Naive thymus-derived CD4-positive, alpha-beta T cell (primary cell): ENCODE results near the gene SOHLH2. TPM values are rescaled to one million over a fixed set of nuclear protein-coding genes. Genes with fewer than 3 reads are reported as not detected.

Experiments
- ATAC-seq: fragments of 150-1000 bp; cut with Tn5 transposase; 2 replicates; pipeline ENCODE4 v1.10.0; 2021; ENCODE audit warnings: mild to moderate bottlenecking, moderate library complexity
- CTCF ChIA-PET: fragments of 350-600 bp; sonication (Branson Sonifier 250); formaldehyde crosslinking; loops from one replicate; lab custom pipeline; 2021; ENCODE audit warnings: antibody characterized with exemption; lab: Charles Lee
- POLR2A ChIA-PET: fragments of 350-600 bp; sonication (Branson Sonifier 250); formaldehyde crosslinking; loops from one replicate; lab custom pipeline; 2021; ENCODE audit warnings: antibody characterized with exemption, inconsistent platforms; lab: Charles Lee
- DNase-seq, 9 donors: peaks; one replicate each; pipeline versions ENCODE4 v3.0.0 to v3.0.0-alpha.2; 2020 to 2022; ENCODE audit warnings: mixed read lengths in 1 of 9
- H3K27ac ChIP-seq: one replicate; pipeline ENCODE4 v1.7.0; 2013; ENCODE audit warnings: mild to moderate bottlenecking, low read depth, low read length, moderate library complexity
- H3K27me3 ChIP-seq, 2 donors: one replicate each; pipeline ENCODE4 v1.7.0; 2013; ENCODE audit warnings: low read length in 2 of 2, mild to moderate bottlenecking in 2 of 2, moderate library complexity in 2 of 2; ENCODE audit not compliant: control insufficient read depth in 2 of 2, insufficient read depth in 2 of 2
- H3K36me3 ChIP-seq, 3 experiments: 1 replicate in 2 of 3; 2 replicates in 1 of 3; pipeline ENCODE4 v1.7.0; 2013; ENCODE audit warnings: low read length in 3 of 3, mild to moderate bottlenecking in 3 of 3, moderate library complexity in 1 of 3; ENCODE audit not compliant: insufficient read depth in 3 of 3, control insufficient read depth in 2 of 3
- H3K4me1 ChIP-seq, 2 donors: one replicate each; pipeline ENCODE4 v1.7.0; 2013; ENCODE audit warnings: low read length in 2 of 2, mild to moderate bottlenecking in 2 of 2, moderate library complexity in 1 of 2; ENCODE audit not compliant: control insufficient read depth in 2 of 2, insufficient read depth in 2 of 2
- H3K4me3 ChIP-seq: 2 replicates; pipeline ENCODE4 v1.7.0; 2013; ENCODE audit warnings: mild to moderate bottlenecking, low read length
- H3K9me3 ChIP-seq, 3 experiments: 1 replicate in 2 of 3; 2 replicates in 1 of 3; pipeline ENCODE4 v1.7.0; 2013; ENCODE audit warnings: low read length in 3 of 3; ENCODE audit not compliant: control insufficient read depth in 2 of 3
- H3K27ac Mint-ChIP-seq, 9 donors: one replicate each; pipeline ENCODE4 v1.8.0; 2020 to 2022; ENCODE audit warnings: mixed read lengths in 9 of 9, mild to moderate bottlenecking in 8 of 9, moderate library complexity in 5 of 9, inconsistent platforms in 2 of 9
- H3K27me3 Mint-ChIP-seq, 5 donors: one replicate each; pipeline ENCODE4 v1.8.0; 2021 to 2022; ENCODE audit warnings: mixed read lengths in 5 of 5, mild to moderate bottlenecking in 1 of 5
- H3K36me3 Mint-ChIP-seq, 5 donors: one replicate each; pipeline ENCODE4 v1.8.0; 2020 to 2022; ENCODE audit warnings: mixed read lengths in 5 of 5, mild to moderate bottlenecking in 3 of 5, inconsistent platforms in 1 of 5
- H3K4me1 Mint-ChIP-seq, 7 donors: one replicate each; pipeline ENCODE4 v1.8.0; 2020 to 2022; ENCODE audit warnings: mixed read lengths in 7 of 7, mild to moderate bottlenecking in 3 of 7, inconsistent platforms in 1 of 7
- H3K4me3 Mint-ChIP-seq, 10 donors: one replicate each; pipeline ENCODE4 v1.8.0; 2020 to 2022; ENCODE audit warnings: mild to moderate bottlenecking in 10 of 10, mixed read lengths in 10 of 10, moderate library complexity in 6 of 10, inconsistent platforms in 2 of 10
- H3K9me3 Mint-ChIP-seq, 11 donors: one replicate each; pipeline ENCODE4 v1.8.0; 2020 to 2022; ENCODE audit warnings: mixed read lengths in 11 of 11, mild to moderate bottlenecking in 4 of 11, inconsistent platforms in 1 of 11, moderate library complexity in 1 of 11
- intact Hi-C, 2 donors: fragments of 100-400 bp; cut with micrococcal nuclease; formaldehyde crosslinking; loops; one replicate each; pipeline ENCODE4 v1.15.1; 2023
- polyA plus RNA-seq, 2 donors: library from polyadenylated mRNA; unstranded; fragments of 300-500 nt; fragmentation: Illumina TruSeq; gene quantifications; one replicate each; pipeline ENCODE4 v1.2.3, GENCODE V29; 2021
- total RNA-seq, 6 experiments: library from RNA in 5 of 6; stranded (reverse) in 5 of 6; gene quantifications; 1 replicate in 5 of 6; 2 replicates in 1 of 6; pipeline ENCODE4 v1.2.3 and lab custom pipeline; 2021 to 2026

Gene SOHLH2
- total and polyA plus RNA-seq, 7 experiments from 2014 or later: not detected

- CTCF ChIA-PET: no interaction called here
These were observed 36.7 kb upstream of the SOHLH2 start for GRCh38 chr13:36251017-36251416.

GRCh38 chr13:36248700-36249099 lies 34.3 kb upstream of the SOHLH2 start:
- ATAC-seq: no peak
- Mint-ChIP-seq H3K27me3 (peaks cover 0 to 17% (median 5%) of the 10 kb centered on the region in 5 donors), H3K4me1 (no peaks in the 10 kb centered on the region), H3K27ac (no peak overlapping the region), H3K4me3 (no peak overlapping the region), H3K36me3 (no peaks in the 10 kb centered on the region), H3K9me3 (peaks cover 0 to 7% (median 1%) of the 10 kb centered on the region in 11 donors)
- Histone ChIP-seq H3K4me1 (no peaks in the 10 kb centered on the region), H3K4me3 (no peak overlapping the region), H3K27ac (no peak overlapping the region), H3K9me3 (no peaks in the 10 kb centered on the region), H3K36me3 (no peaks in the 10 kb centered on the region), H3K27me3 (no peaks in the 10 kb centered on the region)
- DNase-seq: no peak
- POLR2A ChIA-PET: no interaction called here
- CTCF ChIA-PET: no interaction called here
- intact Hi-C loops: no loop called here

More at GRCh38 chr13:36251017-36251416, 36.7 kb upstream of the SOHLH2 start:
- ATAC-seq (no peak), DNase-seq (no peak)
- POLR2A ChIA-PET: no interaction called here
- no peaks in the 10 kb centered on the region for H3K4me1 ChIP-seq
- Mint-ChIP-seq H3K36me3 (no peaks in the 10 kb centered on the region), H3K4me1 (no peaks in the 10 kb centered on the region), H3K27me3 (peaks cover 0 to 17% (median 10%) of the 10 kb centered on the region in 5 donors), H3K9me3 (peaks cover 0 to 6% (median under 1%) of the 10 kb centered on the region in 11 donors), H3K4me3 (no peak overlapping the region), H3K27ac (no peak overlapping the region)
- intact Hi-C loops: no loop called here
- no peaks in the 10 kb centered on the region for H3K36me3 ChIP-seq
- H3K9me3 ChIP-seq: no peaks in the 10 kb centered on the region
- H3K27me3 ChIP-seq: no peaks in the 10 kb centered on the region
- H3K4me3 ChIP-seq: no peak overlapping the region
- H3K27ac ChIP-seq: no peak overlapping the region

GRCh38 chr13:36244990-36245389 lies 30.6 kb upstream of the SOHLH2 start:
- H3K27me3 ChIP-seq: no peaks in the 10 kb centered on the region
- H3K27ac ChIP-seq: no peak overlapping the region
- H3K9me3 ChIP-seq: no peaks in the 10 kb centered on the region
- ATAC-seq: no peak
- ChIA-PET CTCF (no interaction called here), POLR2A (no interaction called here)
- no peak overlapping the region for H3K4me3 ChIP-seq
- no peak for DNase-seq
- Mint-ChIP-seq H3K27me3 (peaks cover 0 to 17% (median 5%) of the 10 kb centered on the region in 5 donors), H3K4me3 (no peak overlapping the region), H3K4me1 (no peaks in the 10 kb centered on the region), H3K36me3 (no peaks in the 10 kb centered on the region), H3K27ac (no peak overlapping the region), H3K9me3 (peaks cover 0 to 7% (median 1%) of the 10 kb centered on the region in 11 donors)
- no peaks in the 10 kb centered on the region for H3K4me1 ChIP-seq
- intact Hi-C loops: no loop called here
- H3K36me3 ChIP-seq: no peaks in the 10 kb centered on the region

- Mint-ChIP-seq H3K9me3 (peaks cover 0 to 7% (median 1%) of the 10 kb centered on the region in 11 donors), H3K4me1 (no peaks in the 10 kb centered on the region), H3K27me3 (peaks cover 0 to 8% (median 4%) of the 10 kb centered on the region in 5 donors), H3K27ac (no peak overlapping the region), H3K36me3 (no peaks in the 10 kb centered on the region), H3K4me3 (no peak overlapping the region)
- no peaks in the 10 kb centered on the region for H3K4me1 ChIP-seq
- no peaks in the 10 kb centered on the region for H3K36me3 ChIP-seq
- no peaks in the 10 kb centered on the region for H3K27me3 ChIP-seq
- DNase-seq (no peak), ATAC-seq (no peak)
- no peaks in the 10 kb centered on the region for H3K9me3 ChIP-seq
- POLR2A ChIA-PET: no interaction called here
- intact Hi-C loops: no loop called here
- CTCF ChIA-PET: interaction anchor here (0.7 kb wide), 1 partner anchor 359 kb away, joined by 3 read pairs; no protein-coding TSS in a partner anchor
- no peak overlapping the region for H3K4me3 ChIP-seq
- H3K27ac ChIP-seq: no peak overlapping the region
These were observed 29.7 kb upstream of the SOHLH2 start for GRCh38 chr13:36244073-36244472.

- H3K36me3 ChIP-seq: no peaks in the 10 kb centered on the region
- H3K4me1 ChIP-seq: no peaks in the 10 kb centered on the region
- ChIA-PET CTCF (no interaction called here), POLR2A (no interaction called here)
- intact Hi-C loops: no loop called here
- H3K4me3 ChIP-seq: no peak overlapping the region
- no peak overlapping the region for H3K27ac ChIP-seq
- Mint-ChIP-seq H3K36me3 (no peaks in the 10 kb centered on the region), H3K4me1 (no peaks in the 10 kb centered on the region), H3K4me3 (no peak overlapping the region), H3K27me3 (peaks cover 0 to 6% (median 0%) of the 10 kb centered on the region in 5 donors), H3K9me3 (peaks cover 0 to 7% (median 1%) of the 10 kb centered on the region in 11 donors), H3K27ac (no peak overlapping the region)
- no peaks in the 10 kb centered on the region for H3K9me3 ChIP-seq
- ATAC-seq (no peak), DNase-seq (no peak)
- no peaks in the 10 kb centered on the region for H3K27me3 ChIP-seq
These were observed 28.4 kb upstream of the SOHLH2 start for GRCh38 chr13:36242761-36243160.

- Histone ChIP-seq H3K4me3 (no peak overlapping the region), H3K27me3 (no peaks in the 10 kb centered on the region), H3K36me3 (no peaks in the 10 kb centered on the region), H3K4me1 (no peaks in the 10 kb centered on the region), H3K27ac (no peak overlapping the region), H3K9me3 (no peaks in the 10 kb centered on the region)
- intact Hi-C loops: no loop called here
- ChIA-PET CTCF (no interaction called here), POLR2A (no interaction called here)
- Mint-ChIP-seq H3K4me3 (no peak overlapping the region), H3K27ac (no peak overlapping the region), H3K4me1 (no peaks in the 10 kb centered on the region), H3K36me3 (no peaks in the 10 kb centered on the region), H3K9me3 (peaks cover 0 to 29% (median 6%) of the 10 kb centered on the region in 11 donors), H3K27me3 (peaks cover 0 to 7% (median 4%) of the 10 kb centered on the region in 5 donors)
- DNase-seq (no peak), ATAC-seq (no peak)
These were observed 16.9 kb upstream of the SOHLH2 start for GRCh38 chr13:36231236-36231635.

GRCh38 chr13:36224730-36225129 lies 10.4 kb upstream of the SOHLH2 start:
- Mint-ChIP-seq H3K4me1 (no peaks in the 10 kb centered on the region), H3K27me3 (no peaks in the 10 kb centered on the region), H3K27ac (no peak overlapping the region), H3K36me3 (peaks cover 0 to 5% (median 0%) of the 10 kb centered on the region in 5 donors), H3K4me3 (no peak overlapping the region), H3K9me3 (peaks cover 0 to 28% (median 7%) of the 10 kb centered on the region in 11 donors)
- intact Hi-C loops: no loop called here
- ChIA-PET CTCF (no interaction called here), POLR2A (no interaction called here)
- DNase-seq (no peak), ATAC-seq (no peak)
- no peak overlapping the region for H3K27ac ChIP-seq
- H3K4me1 ChIP-seq: no peaks in the 10 kb centered on the region
- H3K4me3 ChIP-seq: no peak overlapping the region
- H3K9me3 ChIP-seq: no peaks in the 10 kb centered on the region
- H3K36me3 ChIP-seq: no peaks in the 10 kb centered on the region
- no peaks in the 10 kb centered on the region for H3K27me3 ChIP-seq
